ENCODE measurements around the gene TRAPPC12.
"Not testable (repeated sequence)": the region's sequence is repeated elsewhere in the genome, so short reads cannot be mapped to it uniquely, and the experiment has no call there.

The TRAPPC12 gene

GRCh38 chr2:3433776-3434400, 54.4 kb downstream of the TRAPPC12 start:
- no peak for DNase-seq

GRCh38 chr2:3434654-3435053, 55.2 kb downstream of the TRAPPC12 start:
- no peak for DNase-seq

GRCh38 chr2:3435445-3435844, 56.0 kb downstream of the TRAPPC12 start:
- no peak for DNase-seq

- DNase-seq, result no peak
These were observed 61.0 kb downstream of the TRAPPC12 start for GRCh38 chr2:3440477-3440876.

- DNase-seq, result no peak
These were observed 62.0 kb downstream of the TRAPPC12 start for GRCh38 chr2:3441465-3441864.

GRCh38 chr2:3442185-3442584, 62.7 kb downstream of the TRAPPC12 start:
- DNase-seq, result no peak

GRCh38 chr2:3443083-3443482, 63.6 kb downstream of the TRAPPC12 start:
- no peak for DNase-seq

- DNase-seq, result peak; percentile 45
These were observed 64.1 kb downstream of the TRAPPC12 start for GRCh38 chr2:3443506-3444084.

GRCh38 chr2:3445891-3446290, 66.4 kb downstream of the TRAPPC12 start:
- DNase-seq, result no peak

- DNase-seq, result no peak
These were observed 66.9 kb downstream of the TRAPPC12 start for GRCh38 chr2:3446381-3446780.

- not testable (repeated sequence) for DNase-seq
These were observed 67.7 kb downstream of the TRAPPC12 start for GRCh38 chr2:3447186-3447585.

- DNase-seq, result no peak
These were observed 68.4 kb downstream of the TRAPPC12 start for GRCh38 chr2:3447789-3448317.

GRCh38 chr2:3448441-3448911, 69.0 kb downstream of the TRAPPC12 start:
- DNase-seq, result not testable (repeated sequence)

- DNase-seq, result no peak
These were observed 69.6 kb downstream of the TRAPPC12 start for GRCh38 chr2:3449086-3449485.

- no peak for DNase-seq
These were observed 70.4 kb downstream of the TRAPPC12 start for GRCh38 chr2:3449936-3450335.

GRCh38 chr2:3450385-3451010, 71.0 kb downstream of the TRAPPC12 start:
- DNase-seq, result no peak

- no peak for DNase-seq
These were observed 71.7 kb downstream of the TRAPPC12 start for GRCh38 chr2:3451169-3451568.

GRCh38 chr2:3451926-3452671, 72.6 kb downstream of the TRAPPC12 start:
- DNase-seq, result no peak

GRCh38 chr2:3453190-3453999, 73.9 kb downstream of the TRAPPC12 start:
- DNase-seq, result no peak

GRCh38 chr2:3454005-3454404, 74.5 kb downstream of the TRAPPC12 start:
- DNase-seq, result not testable (repeated sequence)

- no peak for DNase-seq
These were observed 75.3 kb downstream of the TRAPPC12 start for GRCh38 chr2:3454802-3455201.

- DNase-seq, result no peak
These were observed 76.6 kb downstream of the TRAPPC12 start for GRCh38 chr2:3456125-3456524.

All from 8988T (cell line).